ENCODE data around the gene PSMD6.

The PSMD6 gene

GRCh38 chr3:64042952-64043351, 19.7 kb upstream of the PSMD6 start:
- no peak for DNase-seq

GRCh38 chr3:64039981-64040733, 16.9 kb upstream of the PSMD6 start:
- no peak for DNase-seq

- DNase-seq: no peak
Observed at GRCh38 chr3:64039332-64039731, 16.0 kb upstream of the PSMD6 start.

DNA sequence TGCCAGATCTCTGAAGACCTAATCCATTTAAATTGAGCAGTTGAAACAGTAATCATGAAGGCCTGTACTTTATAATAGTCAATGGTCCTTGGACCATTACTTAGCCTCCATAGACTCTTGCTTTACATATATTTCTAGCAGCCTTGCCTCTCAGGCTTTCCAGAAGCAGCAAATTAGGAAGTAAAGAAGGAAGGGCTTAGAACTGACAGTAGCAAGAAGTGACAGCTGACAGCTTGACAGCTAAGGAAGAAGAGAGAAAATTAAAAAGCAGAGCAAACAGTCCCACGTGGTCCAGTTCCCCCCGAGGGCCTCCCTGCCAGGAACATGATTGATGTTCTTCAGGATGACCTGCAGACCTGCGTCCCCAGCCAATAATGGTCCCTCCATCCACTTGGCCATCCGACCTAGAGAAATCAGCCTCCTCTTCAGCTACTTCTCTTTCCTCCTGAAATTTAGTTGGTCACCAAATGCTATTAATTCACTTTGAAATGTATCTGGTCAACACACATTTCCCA, 15.0 kb upstream of the PSMD6 start:
- DNase-seq: no peak

- no peak for DNase-seq
Observed at GRCh38 chr3:64037084-64037483, 13.8 kb upstream of the PSMD6 start.

- no peak for DNase-seq
Observed at GRCh38 chr3:64033069-64033468, 9.8 kb upstream of the PSMD6 start.

GRCh38 chr3:64031540-64032508, 8.5 kb upstream of the PSMD6 start:
- DNase-seq: no peak

DNA sequence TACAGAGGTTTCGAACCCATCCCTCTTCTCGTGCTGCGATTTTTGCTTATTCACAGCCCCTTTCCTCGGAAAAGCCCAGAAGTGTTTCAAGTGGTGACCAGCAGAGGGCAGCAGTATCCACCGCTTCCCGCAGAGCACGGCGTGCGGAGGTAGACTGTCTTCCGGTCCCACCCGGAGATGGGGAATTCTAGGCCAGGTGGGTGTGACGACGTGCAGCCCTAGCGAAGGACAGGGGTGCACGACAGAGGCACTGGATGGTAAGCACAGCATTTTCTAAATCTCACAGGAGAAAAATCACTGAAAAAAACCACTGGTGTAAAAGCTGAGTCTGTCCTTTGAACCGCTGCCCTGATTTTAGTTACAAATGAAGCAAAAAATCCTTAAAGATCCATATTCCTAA, 7.4 kb upstream of the PSMD6 start:
- DNase-seq: peak; percentile 14

- DNase-seq: no peak
Observed at GRCh38 chr3:64029287-64029686, 6.0 kb upstream of the PSMD6 start.

DNA sequence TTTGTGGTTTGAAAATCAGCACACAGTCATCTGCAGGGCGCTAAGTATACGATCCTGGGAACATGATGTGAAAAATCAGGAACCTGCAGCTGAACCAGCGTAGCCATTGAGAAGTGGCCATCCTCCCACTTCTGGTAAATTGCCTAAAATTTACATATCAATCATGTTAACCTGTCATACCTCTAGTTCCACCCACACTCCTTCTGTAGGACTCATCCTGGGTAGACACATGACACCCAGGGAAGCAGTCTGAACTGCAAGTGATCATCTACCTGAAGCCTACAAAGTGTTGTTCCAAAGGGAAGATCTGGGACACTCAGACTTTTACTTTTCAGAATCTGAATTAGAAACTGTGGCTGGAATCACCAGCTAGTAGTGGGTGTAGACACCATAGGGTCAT, 5.5 kb upstream of the PSMD6 start:
- DNase-seq: no peak

DNA sequence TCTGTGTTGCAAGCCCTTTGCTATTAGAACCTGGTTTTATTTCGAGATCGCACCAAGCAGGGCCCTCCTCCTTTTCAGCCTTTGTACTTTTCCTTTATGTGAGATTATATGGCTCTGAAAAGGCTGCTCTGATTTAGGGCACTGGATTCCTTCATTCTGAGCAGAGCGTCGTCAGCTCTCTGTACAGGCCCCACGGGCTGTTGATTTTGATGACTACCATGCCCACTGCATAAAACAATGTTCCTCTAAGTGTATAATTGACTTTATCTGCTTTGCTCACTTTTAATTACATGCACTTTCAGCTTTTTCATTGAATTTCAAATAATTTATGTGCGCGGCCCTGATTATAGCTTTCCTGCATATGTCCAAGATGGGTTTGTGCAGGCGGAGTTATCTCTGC, 4.4 kb upstream of the PSMD6 start:
- DNase-seq: no peak

DNA sequence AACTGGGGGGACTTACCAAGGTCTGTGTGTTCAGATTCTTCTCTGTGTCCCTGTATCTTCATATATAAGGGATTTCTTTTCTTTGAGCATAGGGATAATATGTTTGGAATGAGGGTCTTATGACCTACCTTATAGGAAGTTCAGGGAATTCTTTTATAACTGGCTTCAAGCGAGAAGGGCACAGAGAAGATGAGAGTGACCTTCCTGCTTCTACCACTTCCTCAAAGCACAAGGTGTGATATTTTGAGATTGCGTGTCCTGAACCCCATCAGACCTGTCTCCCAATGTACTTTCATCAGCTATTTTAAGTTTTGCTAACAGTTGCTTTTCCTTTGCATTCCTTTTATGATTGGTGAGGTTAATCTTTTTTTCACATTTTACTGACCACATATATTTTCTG, 3.1 kb upstream of the PSMD6 start:
- DNase-seq: no peak

DNA sequence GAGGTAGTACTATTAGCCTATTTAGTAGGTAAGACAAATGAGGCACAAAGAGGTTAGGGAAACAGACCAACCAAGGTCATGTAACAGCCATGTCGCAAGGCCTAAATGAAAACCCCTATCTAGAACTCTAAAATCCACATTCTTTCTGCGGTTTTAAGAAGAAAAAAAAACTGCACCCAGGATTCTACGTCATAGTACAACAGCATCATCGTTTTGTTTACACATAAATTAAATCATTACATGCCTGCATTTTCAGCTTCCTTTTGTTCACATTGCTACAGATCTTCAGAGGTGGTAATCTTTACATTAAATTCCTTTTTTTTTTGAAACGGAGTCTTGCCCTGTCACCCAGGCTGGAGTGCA, 548 bp upstream of the PSMD6 start:
- DNase-seq: no peak

GRCh38 chr3:64022451-64023186, 675 bp downstream of the PSMD6 start:
- no peak for DNase-seq

- no peak for DNase-seq
Observed at GRCh38 chr3:64021922-64022321, 1.4 kb downstream of the PSMD6 start.

GRCh38 chr3:64019879-64020278, 3.4 kb downstream of the PSMD6 start:
- DNase-seq: no peak

DNA sequence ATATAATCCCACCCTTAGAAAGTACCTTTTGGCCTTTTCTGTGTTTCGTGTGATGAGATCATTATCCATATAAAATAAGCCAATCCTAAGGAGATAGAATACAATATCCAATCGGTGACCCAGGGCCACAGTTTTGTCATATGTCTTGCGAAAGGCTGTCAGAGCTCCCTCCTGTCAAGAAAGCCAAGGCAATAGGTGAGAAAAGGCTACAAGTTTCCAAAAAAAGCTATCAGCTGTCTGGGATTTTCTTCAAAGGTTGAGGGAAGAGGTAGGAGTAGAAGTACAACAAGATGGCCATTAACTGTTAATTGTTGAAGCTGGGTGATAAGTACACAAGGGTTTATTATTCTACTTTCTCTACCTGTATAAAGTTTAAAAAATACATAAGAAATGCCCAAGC, 4.0 kb downstream of the PSMD6 start:
- DNase-seq: no peak

DNA sequence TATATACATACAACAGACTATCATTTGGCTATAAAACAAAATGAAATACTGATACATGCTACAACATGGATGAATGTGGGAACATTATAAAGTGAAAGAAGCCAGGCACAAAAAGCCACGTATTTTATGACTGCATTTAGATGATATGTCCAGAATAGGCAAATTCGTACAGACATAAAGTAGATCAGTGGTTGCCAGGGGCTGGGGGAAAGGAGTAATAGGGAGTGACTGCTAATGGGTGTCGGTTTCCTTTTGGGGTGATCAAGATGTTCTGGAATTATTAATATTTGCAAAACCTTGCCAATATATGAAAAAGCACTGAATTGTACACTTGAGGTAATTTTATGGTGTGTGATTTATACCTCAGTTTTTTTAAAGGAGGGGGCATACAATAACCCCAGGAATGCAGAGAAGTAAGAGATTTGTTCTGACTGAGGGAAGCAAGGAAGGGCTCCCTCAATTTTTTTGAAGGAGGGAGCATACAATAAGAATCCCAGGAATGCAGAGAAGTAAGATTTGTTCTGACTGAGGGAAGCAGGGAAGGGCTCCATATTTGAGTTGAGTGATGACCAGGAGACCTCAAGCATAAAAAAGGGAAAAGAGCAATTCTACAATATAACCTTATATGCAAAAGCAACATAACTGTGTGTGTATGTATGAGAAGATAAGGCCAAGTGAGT, 6.2 kb downstream of the PSMD6 start:
- DNase-seq: no peak

DNA sequence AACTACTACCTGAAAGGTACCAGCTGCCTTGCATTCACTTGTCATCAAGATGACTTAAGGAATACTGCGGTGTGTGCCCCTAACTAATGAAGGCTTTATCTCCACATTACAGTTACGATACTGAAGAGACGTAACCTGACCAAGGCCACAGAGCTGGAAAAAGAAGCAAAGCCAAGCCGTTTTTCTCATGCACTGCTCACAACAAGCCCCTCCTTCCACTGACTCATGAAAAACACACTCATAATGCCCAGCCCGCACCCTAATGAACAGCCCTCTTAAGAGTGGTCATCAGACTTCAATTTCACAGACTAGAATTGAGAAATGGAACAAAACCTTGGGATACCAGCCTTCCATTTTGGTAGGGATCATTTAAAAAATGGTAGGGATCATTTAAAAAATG, 11.6 kb downstream of the PSMD6 start:
- DNase-seq: no peak

DNA sequence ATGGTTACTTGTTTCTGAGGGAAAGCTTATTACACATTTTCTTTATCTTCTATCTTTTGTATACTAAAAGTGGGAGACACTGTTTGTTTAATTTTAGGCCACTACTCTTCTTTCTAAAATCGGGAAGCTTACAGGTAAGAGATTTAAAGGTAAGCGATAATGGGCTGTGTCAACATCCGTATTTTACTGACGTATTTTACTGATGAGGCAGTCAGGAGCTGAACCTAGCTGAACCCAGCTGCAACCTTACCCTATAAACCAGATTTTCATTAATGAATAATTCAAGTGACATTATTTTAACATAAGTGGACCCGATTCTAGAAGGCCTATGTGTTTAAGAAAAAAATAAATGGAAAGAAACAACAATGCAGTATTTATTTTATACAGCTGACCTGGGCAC, 13.1 kb downstream of the PSMD6 start:
- DNase-seq: no peak

DNA sequence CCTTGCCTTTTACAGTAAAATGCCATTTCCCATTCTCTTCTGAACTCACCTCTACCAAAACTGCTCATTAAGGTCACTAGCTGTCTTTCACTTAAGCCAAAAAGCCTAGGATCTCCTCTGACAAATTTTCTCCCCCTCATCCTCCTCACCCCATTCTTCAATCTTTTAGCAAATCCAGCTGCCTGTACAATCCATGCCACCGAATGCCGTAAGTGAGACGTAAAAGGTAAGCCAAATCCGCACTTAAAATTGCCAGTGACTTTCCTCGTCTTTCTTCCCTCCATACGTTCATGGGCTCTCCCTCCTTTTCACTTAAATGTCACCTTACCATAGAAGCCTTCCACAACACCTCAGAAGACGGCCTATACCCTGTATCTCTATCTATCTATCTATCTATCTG, 13.8 kb downstream of the PSMD6 start:
- no peak for DNase-seq

- no peak for DNase-seq
Observed at GRCh38 chr3:64008487-64009351, 14.6 kb downstream of the PSMD6 start.

Data from KG1 (cell line).